MCF 10A (cell line): ENCODE measurements around the gene CDC25B. TPM values are rescaled to one million over a fixed set of nuclear protein-coding genes. Genes with fewer than 3 reads are reported as not detected.

ENCODE experiments used
- BruUV-seq: library from RNA; stranded (reverse); fragments of 400-500 nt; replicated peaks from 2 replicates; lab custom pipeline; 2021; lab: Mats Ljungman, UMichigan
- CTCF ChIA-PET: fragments of 300-600 bp; sonication (Branson Sonifier 250); formaldehyde crosslinking; extraction: SDS; loops from one replicate; lab custom pipeline; 2021; ENCODE audit warnings: antibody characterized with exemption, inconsistent platforms; lab: Yijun Ruan, JAX
- POLR2A ChIA-PET: fragments of 300-600, 350-650 bp; sonication (Branson Sonifier 250); formaldehyde crosslinking; extraction: SDS; loops from one replicate; lab custom pipeline; 2020; ENCODE audit warnings: antibody characterized with exemption, inconsistent platforms; lab: Yijun Ruan, JAX
- DNase-seq: peaks from one replicate; pipeline ENCODE4 v3.0.0-alpha.2; 2018; ENCODE audit not compliant: unreplicated experiment
- H3K27ac Mint-ChIP-seq: one replicate; pipeline ENCODE4 v1.8.0; 2022; ENCODE audit warnings: mild to moderate bottlenecking, low read depth, mixed read lengths; ENCODE audit not compliant: unreplicated experiment
- H3K27me3 Mint-ChIP-seq: one replicate; pipeline ENCODE4 v1.8.0; 2022; ENCODE audit warnings: mixed read lengths; ENCODE audit not compliant: insufficient read depth, unreplicated experiment
- H3K36me3 Mint-ChIP-seq: one replicate; pipeline ENCODE4 v1.8.0; 2022; ENCODE audit warnings: mild to moderate bottlenecking, moderate library complexity, mixed read lengths; ENCODE audit not compliant: insufficient read depth, unreplicated experiment
- H3K4me1 Mint-ChIP-seq: one replicate; pipeline ENCODE4 v1.8.0; 2022; ENCODE audit warnings: mixed read lengths; ENCODE audit not compliant: insufficient read depth, unreplicated experiment
- H3K4me3 Mint-ChIP-seq: one replicate; pipeline ENCODE4 v1.8.0; 2022; ENCODE audit warnings: mild to moderate bottlenecking, moderate library complexity, mixed read lengths; ENCODE audit not compliant: unreplicated experiment
- H3K9me3 Mint-ChIP-seq: one replicate; pipeline ENCODE4 v1.8.0; 2022; ENCODE audit warnings: mixed read lengths; ENCODE audit not compliant: unreplicated experiment
- intact Hi-C: fragments of 100-400 bp; cut with micrococcal nuclease; formaldehyde crosslinking; loops from 2 replicates; pipeline ENCODE4 v1.14.1; 2022
- total RNA-seq: library from RNA; stranded (reverse); gene quantifications from 2 replicates; pipeline ENCODE4 v1.2.3, GENCODE V29; 2022
- TF ChIP-seq, protein P1 (sequence below): fragments of 200-600 bp; IDR thresholded peaks from one replicate; pipeline ENCODE4 v1.8.0; 2022; ENCODE audit warnings: antibody characterized with exemption, mild to moderate bottlenecking; ENCODE audit not compliant: unreplicated experiment

Gene CDC25B
- total RNA-seq, 1 experiment from 2014 or later: 134 TPM

DNA sequence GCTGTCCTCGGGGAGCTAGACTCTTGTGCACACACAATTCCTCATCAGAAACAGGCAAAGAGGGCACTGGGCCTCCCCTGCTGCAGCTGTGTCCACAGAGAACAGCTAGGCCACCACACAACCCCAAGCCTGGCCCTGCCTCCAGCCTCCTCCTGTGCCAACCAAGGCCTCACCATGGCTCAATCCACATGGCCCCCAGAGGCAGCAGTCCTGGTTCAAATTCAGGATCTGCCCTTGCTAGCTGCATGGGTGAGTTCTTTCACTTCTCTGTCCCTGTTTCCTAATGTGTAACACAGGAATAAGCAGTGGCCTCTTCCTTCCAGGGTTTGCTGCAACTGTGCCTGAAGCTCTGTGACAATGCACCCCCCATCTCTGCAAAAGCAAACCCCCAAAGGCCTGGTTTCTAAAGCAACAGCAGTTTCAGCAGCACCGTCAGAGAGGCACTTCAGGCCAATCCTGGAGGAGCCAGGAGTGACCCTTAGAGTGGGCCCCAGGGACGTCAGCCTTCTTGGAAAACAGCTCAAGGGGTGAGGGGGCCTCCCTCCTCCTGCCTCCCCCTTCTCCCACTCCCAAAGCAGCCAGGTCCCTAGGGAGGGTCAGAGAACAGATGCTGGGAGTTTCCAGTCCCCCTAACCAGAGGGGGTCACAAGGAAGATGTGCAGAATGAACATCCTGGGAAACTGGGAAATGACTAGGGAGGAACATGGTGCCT lies 30.8 kb upstream of the CDC25B start:
- Mint-ChIP-seq H3K4me3 (no peak overlapping the region), H3K9me3 (no peaks in the 10 kb centered on the region), H3K27ac (peak overlapping the region; percentile 61), H3K27me3 (no peaks in the 10 kb centered on the region), H3K36me3 (peaks cover 6% of the 10 kb centered on the region), H3K4me1 (peaks cover 18% of the 10 kb centered on the region)
- intact Hi-C loops: no loop called here
- no TSS peak for BruUV-seq
- TF ChIP-seq, protein P1, sequence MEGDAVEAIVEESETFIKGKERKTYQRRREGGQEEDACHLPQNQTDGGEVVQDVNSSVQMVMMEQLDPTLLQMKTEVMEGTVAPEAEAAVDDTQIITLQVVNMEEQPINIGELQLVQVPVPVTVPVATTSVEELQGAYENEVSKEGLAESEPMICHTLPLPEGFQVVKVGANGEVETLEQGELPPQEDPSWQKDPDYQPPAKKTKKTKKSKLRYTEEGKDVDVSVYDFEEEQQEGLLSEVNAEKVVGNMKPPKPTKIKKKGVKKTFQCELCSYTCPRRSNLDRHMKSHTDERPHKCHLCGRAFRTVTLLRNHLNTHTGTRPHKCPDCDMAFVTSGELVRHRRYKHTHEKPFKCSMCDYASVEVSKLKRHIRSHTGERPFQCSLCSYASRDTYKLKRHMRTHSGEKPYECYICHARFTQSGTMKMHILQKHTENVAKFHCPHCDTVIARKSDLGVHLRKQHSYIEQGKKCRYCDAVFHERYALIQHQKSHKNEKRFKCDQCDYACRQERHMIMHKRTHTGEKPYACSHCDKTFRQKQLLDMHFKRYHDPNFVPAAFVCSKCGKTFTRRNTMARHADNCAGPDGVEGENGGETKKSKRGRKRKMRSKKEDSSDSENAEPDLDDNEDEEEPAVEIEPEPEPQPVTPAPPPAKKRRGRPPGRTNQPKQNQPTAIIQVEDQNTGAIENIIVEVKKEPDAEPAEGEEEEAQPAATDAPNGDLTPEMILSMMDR: no peak
- ChIA-PET CTCF (interaction anchor here (0.6 to 6.7 kb wide), 9 partner anchors 10 to 345 kb away, joined by 3 to 65 read pairs (median 4); partner anchors contain the start of gene SPEF1), POLR2A (interaction anchor here (0.7 to 1.4 kb wide), 4 partner anchors 13 to 332 kb away, joined by 3 to 8 read pairs (median 3); partner anchors contain the start of gene CENPB)
- no peak for DNase-seq

DNA sequence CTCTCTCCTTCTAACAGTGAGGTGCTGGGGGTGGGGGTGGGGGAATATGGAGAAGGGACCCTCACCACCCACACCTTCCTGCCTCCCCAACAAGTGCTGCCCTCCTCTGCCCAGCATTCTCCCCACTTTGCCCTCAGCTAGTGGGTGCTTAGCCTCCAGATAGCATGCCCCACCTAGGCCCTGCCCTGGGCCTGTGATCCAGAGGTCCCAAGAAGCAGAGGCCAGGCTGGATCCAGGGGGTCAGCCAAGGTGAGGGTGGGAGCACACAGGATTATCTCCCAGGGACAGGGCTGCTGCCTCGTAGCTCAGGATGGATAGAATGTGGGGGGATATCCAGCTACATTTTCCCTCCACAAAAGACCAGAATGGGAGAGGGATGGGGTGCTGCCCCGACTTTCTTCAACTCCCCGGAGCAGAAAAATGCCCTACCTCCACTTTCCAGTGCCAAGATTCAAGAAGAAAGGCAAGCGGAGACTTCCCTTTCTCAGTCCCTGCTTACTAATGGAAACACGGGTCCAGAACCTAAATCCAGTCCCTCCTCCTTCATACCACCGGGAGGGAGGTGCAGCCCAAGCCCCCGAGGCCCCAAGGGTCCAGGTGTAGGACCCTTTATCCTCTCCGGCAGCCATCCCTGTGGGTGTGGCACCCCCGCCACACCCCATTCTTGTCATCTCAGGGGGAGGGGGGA lies 29.5 kb upstream of the CDC25B start:
- POLR2A ChIA-PET: interaction anchor here (0.5 to 3.9 kb wide), 26 partner anchors 8 to 766 kb away, joined by 3 to 61 read pairs (median 6); partner anchors contain the start of genes AP5S1, CDC25B, CENPB and MAVS
- H3K4me3 Mint-ChIP-seq: peak overlapping the region; percentile 84
- no peaks in the 10 kb centered on the region for H3K9me3 Mint-ChIP-seq
- H3K27me3 Mint-ChIP-seq: no peaks in the 10 kb centered on the region
- H3K27ac Mint-ChIP-seq: peak overlapping the region; percentile 61
- no TSS peak for BruUV-seq
- DNase-seq: no peak
- CTCF ChIA-PET: interaction anchor here (0.7 to 6.7 kb wide), 12 partner anchors 12 to 346 kb away, joined by 3 to 65 read pairs (median 6); partner anchors contain the start of genes AP5S1 and SPEF1
- TF ChIP-seq, protein P1: no peak
- H3K36me3 Mint-ChIP-seq: no peaks in the 10 kb centered on the region
- intact Hi-C loops: no loop called here
- H3K4me1 Mint-ChIP-seq: peaks cover 18% of the 10 kb centered on the region

DNA sequence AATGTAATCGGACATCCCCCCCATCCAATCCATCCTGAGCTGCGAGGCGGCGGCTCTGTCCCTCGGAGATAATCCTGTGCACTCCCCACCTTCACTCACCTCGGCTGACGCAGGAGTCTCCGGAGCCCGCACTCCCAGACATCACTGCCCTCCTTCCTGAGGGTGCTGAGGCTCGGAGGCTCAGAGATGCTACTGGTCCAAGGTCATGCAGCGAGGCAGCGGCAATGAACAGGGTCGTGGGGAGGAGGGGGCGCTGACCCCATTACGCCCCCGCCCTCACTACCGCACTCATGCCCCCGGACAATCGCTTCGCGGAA lies 29.0 kb upstream of the CDC25B start:
- H3K27ac Mint-ChIP-seq: peak overlapping the region; percentile 61
- no peaks in the 10 kb centered on the region for H3K36me3 Mint-ChIP-seq
- intact Hi-C loops: no loop called here
- DNase-seq: no peak
- TF ChIP-seq, protein P1: no peak
- ChIA-PET POLR2A (interaction anchor here (0.6 to 3.9 kb wide), 30 partner anchors 10 to 766 kb away, joined by 3 to 61 read pairs (median 6); partner anchors contain the start of genes AP5S1, CDC25B, CENPB and MAVS), CTCF (interaction anchor here (0.7 to 6.7 kb wide), 11 partner anchors 12 to 234 kb away, joined by 3 to 65 read pairs (median 7); partner anchors contain the start of genes AP5S1 and CENPB)
- no peaks in the 10 kb centered on the region for H3K27me3 Mint-ChIP-seq
- BruUV-seq: TSS peak; percentile 44
- H3K4me1 Mint-ChIP-seq: peaks cover 18% of the 10 kb centered on the region
- peak overlapping the region; percentile 84 for H3K4me3 Mint-ChIP-seq
- H3K9me3 Mint-ChIP-seq: no peaks in the 10 kb centered on the region
